NCI-H187 (cell line): ENCODE measurements around the gene IFRD2.

ENCODE experiments used
- DNase-seq, 2 experiments: peaks; one replicate each; lab custom pipeline; 2025; lab: John Stamatoyannopoulos, UW

IFRD2 gene

DNA sequence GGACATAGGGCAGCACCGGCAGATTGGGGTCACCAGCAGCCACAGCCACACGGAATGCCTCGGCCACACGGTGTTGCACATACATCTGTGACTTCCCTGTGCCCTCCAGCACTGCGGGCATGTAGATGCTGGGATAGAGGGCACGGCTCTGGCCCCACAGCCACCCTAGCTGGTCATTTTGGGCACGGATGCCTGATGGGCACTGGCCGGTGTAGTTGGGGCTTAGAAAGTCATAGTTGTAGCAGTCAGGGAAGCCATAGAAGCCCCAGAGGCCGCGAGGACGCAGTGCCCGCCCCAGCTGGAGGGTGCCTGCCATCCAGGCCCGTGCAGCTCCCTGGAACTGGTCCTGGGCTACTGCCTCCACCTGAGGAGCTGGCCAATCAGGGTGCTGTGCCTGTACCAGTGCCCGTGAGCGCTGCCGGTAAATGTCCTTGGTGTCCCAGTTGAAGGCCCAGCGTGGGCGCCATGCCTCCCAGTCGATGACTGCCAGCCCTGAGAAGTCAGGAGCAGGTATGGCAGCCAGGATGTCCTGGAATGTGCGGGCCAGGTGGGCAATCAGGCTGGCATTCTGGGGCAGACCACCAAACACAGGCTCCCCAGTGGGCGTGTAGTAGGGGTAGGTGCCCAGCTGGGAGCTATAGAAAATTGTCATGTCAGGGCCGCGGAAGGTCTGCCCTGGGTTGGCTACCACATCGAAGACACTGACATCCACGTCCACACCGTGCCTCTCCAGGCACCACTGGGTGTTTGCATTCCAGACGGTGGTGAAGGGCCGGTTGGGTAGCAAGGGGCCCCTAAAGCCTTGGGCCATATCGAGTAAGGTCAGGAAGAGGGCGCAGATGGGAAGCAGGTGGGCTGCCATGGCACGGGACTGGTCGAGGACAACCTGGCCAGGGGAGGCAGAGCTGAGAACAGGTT is 10.1 kb upstream of the IFRD2 start:
- DNase-seq, result no peak

DNA sequence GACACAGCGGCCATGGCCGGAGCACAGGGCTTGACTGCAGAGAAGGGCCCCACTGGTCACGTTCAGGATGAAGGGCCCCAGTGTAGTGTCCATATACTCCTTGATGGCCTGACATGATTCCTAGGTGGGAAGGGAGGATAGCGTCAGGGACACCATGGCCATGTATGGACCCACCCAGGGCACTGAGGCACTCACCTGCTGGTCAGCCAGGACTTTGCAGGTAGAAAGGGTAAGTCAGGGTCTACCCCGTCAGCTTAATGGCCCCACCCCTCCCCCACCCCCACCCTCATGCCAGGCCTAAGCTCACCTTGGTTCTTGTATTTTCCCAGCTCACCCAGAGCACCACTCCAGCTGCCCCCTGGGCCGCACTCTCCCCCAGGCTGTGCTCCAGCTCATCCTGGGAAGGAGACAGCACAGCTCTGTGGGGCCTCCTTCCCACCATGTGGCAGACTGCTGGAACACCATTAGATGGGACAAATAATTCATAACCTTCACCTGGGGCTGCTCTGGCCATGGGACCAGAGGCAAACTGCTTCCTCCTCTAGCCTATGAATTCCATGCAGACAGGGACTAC is 8.5 kb upstream of the IFRD2 start:
- DNase-seq, result no peak

DNA sequence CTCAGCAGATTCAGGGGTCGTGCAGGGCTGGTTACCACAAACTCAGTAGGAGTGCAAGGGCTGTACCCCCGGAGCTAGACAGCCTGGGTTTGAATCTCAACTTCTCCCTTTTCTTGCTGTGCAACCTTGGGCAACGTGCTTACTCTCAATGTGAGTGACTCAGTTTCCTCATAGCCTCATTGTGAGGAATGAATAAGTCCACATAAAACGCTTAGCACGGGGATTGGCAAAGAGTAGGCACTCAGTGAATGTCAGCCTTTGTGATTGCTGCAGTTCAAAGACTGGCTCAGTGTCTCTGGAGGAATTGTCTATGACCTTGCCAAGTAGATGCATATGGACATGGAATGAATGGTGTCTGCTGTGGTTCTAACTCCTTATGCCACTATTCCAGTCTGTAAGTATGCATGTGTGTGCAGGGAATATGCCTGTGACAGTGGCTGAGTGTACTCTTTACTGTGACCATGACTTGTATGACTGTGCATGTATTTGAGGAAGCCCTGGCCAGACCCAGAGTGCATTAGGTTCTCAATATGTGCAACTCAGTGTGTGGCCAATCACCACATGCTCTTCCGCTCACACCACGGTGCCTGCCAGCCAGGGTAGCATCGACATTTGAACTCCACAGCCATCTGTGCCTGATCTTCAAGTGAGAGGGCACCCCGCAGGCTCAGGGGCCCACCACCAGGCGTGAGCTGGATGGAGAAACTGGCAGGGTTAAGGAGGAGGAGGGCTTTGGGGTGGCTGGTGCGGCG is 7.9 kb upstream of the IFRD2 start:
- no peak for DNase-seq

DNA sequence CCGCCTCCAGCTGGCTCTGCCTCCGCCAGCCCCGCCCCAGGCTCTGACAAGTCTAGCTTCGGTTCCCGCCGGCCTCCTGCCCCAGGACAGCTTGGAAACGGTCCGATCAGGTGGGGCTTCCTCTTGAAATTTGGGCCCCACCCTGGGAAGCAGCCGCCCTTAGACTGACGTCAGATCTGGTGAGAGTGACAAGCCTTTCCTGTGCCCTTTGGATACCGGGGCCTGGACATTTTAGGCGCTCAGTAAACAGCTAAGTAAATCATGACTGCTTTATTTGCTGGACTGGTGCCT is 7.4 kb upstream of the IFRD2 start:
- DNase-seq, result no peak

DNA sequence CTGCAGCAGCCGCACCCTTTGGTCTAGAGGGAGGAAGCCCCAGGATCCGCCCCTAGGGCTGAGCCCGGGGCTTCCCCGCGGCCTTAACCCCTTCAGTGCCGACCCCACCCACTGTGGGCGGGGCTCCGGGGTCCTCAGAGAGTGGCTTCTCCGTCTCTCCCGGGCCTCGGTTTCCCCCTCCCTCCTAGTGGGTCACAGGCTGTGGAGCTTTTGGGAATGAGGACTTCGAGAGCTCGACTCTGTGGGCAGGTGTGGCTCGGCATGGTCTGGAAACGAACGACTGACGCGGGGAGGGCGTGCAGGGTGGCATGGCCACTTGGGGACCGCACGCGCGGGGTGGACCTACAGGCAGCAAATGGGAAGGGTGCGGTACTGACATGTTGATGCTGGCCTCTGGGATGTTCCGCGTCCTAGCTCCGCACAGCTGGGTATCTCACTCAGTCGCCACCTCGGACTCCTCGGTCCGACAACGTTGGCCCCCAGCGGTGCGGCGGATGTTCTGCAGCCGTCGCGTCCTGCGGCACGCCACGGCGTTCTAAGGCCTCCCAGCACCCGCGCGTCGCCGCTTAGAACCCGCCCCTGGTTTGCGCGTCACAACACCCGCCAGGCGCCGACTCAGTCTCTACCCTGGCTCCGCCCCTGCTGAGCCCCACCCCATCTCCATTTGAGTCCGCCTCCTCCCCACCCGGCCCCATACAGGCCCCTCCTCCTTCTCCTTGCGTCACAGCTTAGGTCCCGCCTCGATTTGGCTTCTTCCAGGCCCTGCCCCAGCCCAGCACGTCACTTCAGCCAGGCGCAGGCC is 6.8 kb upstream of the IFRD2 start, which contains the start of the genes HYAL3 and NAA80:
TSS of gene HYAL3 (minus strand) at position 570 of the 802 bp plus-strand sequence. CDS start 3,803 bp downstream, outside the sequence.
TSS of gene NAA80 (minus strand) at position 570 of the 802 bp plus-strand sequence. CDS start 1,942 bp downstream, outside the sequence.
- DNase-seq, result peak; percentile 87 to 93

DNA sequence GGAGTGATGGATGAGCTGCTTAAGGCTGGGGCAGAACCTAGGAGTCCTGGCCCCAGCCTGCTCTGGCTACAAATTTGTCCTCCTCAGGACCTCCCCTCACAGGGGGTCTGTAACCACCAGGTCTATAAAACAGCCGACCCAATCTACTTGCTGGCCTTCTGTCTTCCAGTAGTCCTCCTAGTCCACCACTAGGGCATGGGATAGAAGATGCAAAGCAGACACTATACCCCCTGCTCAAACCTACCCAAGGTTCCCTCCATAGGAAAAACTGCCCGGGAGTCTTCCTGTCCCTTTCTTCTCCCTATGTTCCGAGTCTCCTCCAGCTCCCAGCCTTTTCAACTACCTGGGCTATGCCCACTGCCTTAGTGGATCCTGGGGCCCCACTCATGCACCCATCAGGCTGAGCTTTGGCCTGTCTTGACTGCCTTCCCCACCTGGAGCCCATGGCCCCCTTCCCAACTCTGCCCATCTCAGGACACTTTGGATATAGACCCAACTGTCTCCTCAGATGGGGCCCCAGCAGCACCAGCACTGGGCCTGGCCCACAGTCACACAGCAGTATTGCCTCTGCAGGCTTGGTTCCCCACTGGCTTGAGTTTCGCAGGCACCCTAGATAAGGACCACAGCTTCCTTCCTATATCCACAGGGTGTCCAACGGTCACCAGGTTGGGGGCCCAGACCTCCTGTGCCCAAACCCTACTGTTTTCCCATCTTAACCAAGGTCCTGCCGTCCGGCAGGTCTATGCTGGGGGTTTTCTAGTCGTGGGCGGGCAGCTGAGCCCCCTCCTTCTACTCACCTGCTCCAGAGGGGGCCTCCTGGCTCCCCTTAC is 5.9 kb upstream of the IFRD2 start:
- no peak for DNase-seq

DNA sequence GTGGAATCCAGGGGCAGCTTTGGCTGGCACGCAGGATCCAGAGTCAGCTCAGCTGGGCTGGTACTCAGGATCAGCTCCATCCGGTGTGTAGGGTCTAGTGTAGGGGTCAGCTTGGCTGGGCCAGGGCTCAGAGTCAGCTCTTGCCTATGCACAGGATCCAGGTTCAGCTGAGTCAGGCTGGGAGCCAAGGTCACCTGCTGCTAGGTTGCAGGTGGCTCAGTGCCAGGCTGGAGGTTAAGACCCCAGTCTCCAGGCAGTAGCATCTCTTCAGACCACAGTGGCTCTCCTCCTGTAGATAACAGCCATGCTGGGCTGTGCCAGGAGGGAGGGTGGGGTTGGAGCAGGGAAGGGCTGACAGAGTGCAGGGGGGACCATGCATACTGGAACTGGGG is 5.2 kb upstream of the IFRD2 start:
- DNase-seq, result no peak

DNA sequence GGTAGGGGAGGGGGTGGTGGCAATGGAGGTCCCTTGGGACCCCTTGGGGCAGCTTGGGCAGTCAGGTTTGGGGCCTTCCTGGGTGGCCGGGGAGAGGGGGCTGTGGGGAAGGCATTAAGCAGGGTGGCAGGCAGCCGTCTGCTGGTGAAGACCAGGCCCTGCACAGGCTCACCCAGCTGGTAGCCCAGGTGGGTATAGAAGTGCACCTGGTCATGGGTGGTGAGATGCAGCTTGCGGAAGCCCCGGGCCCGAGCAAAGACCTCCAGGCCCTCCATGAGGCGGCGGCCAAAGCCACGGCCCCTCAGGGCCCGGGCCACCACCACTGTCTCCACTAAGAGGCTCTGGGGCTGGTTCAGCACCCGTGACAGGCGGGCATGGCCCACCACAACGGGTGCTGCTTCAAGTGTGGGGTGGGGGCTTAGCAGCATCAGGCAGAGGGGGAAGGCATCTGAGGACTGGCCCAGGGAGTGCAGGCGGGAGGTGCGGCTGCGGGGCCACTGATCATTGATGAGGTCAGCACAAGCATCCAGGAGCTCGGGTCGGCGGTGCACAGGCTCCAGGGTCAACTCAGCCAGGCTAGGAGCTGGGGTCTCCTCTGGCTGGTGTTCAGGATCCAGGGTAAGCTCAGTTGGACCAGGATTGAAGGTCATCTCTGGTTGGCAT is 4.6 kb upstream of the IFRD2 start:
- no peak for DNase-seq

DNA sequence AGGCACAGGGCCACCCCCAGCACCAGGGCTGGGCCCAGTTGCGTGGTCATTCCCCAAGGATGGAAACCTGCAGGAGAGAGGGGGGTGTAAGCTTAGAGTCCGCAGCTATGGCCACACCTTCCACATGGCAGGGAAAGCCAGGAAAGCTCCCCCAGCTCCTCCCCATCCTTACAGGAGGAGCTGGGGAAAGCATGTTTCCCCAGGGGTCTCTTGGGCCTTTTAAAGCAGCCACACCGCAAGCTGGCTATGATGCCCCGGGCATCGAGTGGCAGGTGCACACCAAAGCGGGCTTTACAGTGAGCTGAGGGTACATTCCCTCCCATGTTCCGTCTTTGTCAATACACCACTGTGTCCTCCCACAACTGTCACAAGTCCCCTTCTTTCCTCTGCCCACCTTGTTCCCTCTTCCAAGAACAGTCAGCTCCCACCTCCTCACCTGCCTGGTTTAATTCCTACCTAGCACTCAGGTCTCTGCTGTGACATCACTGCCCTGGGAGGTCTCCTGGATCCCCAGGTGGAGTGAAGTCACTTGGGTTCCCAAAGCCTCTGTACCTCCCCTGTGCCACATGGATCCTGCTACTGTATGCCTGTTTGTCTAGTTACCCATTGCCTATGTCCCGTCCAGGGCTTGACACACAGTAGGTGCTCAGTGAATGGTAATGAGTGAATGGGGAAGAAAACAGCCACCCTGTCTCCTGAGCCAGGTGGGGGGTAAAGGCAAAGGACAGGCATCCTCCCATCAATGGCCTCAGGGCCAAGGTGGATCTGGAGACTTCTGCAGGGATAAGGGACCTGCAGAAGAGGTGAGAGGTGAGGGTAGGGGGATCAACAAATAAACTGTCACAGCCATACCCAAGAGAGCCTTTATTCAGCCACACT is 3.6 kb upstream of the IFRD2 start:
- DNase-seq, result no peak

DNA sequence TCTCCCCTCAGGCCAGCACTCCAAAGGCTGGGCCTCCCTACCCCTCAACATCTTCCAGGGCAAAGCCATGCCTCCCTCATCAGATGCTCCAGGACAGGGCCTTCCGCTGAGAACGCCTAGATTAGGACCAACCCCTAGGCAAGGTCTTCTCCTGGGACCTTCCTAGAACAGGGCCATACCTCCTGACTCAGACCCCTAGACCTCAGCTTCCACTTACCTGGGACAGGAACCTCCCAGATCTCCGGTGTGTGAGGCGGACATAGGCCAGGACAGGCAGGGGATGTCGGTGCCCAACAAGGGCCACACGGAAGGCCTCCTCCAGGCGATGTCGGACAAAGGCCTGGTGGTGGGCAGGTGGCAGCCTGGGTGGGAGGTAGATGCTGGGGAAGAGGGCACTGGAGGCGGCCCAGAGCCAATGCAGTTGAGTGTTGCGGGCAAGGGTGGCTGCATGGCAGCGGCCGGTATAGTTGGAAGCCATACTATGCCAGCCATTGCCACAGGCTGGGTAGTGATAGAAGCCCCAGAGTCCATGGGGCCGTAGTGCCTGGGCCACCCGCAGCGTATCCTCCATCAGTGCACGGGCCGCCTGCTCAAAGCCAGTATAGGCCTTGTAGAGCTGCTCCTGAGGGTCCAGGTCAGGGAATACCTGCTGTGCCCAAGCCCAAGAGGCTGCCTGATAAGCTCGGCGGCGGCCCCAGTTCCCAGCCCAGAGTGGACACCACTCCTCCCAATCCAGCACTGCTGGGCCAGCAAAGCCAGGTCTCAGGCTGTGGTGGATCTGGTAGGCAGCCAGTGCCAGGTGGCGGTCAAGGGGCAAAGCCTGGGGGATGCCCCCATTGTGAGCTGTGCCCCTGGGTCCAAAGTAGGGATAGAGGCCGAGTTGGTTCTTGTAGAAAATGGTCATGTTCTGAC is 2.5 kb upstream of the IFRD2 start:
- no peak for DNase-seq

DNA sequence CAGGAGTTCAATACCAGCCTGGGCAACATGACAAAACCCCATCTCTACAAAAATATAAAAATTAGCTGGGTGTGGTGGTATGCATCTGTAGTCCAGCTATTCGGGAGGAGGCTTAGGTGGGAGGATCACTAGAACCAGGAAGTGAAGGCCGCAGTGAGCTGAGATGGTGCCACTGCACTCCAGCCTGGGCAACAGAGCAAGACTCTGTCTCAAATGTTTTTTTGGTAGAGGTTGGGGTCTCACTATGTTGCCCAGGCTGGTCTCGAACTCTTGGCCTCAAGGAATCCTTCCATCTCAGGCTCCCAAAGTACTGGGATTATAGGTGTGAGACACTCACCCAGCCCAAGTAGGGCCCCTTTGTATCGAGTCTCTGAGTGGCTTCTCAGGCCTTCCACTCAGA is 1.9 kb upstream of the IFRD2 start:
- DNase-seq, result no peak

DNA sequence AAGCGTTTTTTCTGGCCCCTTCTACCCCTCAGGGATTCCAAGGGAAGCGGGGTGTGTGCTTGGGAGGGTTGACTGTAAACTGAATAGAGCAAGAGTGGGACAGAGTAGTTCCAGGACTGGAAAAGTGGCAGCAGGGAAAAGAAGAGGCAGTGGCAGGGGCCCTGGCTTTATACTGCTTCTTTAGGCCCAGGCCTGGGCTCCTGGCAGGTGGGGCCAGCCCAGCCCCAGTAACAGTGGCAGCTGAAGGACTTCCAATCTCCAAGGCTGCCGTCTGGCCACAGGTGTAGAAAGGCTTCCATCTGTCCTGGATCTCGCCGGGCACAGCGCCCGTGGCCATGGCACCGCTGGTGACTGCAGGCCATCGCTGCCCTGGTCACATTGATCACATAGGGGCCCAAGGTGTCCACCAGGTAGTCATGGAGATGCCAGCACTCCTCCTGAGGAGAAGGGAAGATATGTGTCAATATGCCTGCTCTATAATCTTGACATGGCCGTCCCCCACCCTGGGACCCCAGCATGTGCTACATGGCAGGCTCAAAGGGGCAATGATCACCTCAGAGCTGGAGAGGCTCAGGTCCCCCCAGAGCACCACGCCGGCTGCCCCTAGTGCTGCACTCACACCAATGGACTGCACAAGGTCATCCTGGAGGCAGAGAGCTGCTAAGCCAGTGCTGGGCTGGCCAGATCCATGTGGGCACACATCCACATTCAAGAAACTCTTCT is 1.0 kb upstream of the IFRD2 start:
- no peak for DNase-seq

DNA sequence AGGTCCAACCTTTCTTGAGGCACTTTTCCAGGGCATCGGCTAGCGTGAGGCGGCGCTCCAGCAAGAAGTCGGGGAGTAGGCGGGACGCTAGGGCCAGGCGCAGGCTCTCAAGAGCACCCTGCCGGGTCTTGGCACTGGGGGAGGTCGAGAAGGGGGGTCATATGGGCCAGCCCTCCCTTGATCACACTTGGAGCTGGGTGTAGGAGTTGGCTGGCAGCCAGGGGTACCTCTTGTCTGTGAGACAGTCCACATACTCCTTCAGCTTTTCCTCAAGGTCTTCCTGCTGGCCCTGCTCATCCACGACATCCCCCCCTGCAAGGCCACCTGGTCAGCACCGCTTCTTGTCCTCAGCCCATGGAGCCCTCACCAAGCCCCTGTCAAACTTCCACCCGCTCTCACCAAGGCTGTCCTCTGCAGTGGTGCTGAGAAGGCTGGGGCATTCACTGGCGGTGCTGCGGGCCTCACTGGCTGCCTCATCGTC is 2.0 kb downstream of the IFRD2 start:
- no peak for DNase-seq

DNA sequence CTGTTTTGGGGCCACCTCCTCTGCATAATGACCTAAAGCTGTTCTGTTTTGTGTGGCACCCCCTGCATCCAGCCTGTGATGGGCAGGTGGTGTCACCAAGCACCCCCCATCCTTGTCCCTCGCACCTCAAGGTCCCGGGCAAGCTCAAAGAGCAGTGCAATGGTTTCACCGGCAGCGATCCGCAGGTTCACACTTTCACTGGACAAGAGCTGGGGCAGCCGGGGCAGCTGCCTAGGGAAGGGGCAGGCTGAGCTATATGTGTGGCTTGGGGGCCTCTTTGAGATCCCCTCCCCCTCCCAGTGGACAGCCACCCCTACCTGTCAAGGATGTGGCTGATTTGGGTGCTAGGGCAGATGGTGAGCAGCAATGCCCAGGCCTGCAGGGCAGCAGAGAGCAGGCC is 3.1 kb downstream of the IFRD2 start:
- no peak for DNase-seq

DNA sequence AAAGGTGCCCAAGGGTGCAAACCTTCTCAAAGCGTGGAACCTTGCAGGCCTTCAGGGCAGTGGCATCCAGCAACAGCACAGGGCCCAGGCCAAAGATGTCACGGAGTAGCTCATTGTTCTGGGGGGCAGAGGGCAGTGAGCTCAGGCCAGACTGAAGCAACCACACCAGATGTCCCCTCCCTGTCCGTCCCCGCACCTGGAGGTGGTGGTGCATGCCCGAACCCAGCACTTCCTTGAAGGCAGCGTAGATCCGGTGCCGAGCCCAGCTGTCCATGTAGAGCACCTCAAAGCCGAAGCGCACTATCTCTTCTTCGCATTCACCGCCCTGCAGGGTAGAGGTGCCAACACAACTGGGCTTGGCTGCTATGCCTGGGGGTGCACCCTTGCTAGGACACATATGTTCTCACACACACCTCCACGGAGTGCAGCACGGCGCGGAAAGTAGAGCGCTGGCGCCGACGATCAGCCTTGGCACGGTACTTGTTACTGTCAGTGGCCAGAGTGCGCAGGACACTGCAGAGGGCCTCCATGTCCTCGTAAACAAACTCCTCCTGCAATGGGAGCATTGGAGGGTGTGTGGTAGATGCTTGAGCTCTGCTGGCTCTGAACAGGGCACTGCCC is 3.7 kb downstream of the IFRD2 start:
- no peak for DNase-seq

DNA sequence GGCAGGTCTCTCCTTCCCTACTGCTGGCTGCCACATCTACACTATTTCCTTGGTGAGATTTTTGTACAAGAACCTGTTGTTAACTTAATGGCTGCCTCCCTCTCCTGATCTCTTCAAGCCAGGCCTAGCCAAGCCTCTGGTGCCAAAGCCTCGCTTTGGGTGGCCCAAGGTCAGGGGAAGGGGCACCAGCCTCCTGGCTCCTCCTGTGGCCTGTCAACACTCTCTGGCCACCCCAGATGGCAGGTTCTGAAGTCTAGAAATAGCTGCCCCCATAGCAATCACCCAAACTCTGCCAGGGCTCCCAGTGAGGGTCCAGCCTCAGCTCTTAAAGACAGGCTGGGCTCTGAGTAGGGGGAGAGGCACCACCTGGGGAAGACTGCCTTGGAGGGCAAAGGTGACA is 5.0 kb downstream of the IFRD2 start:
- no peak for DNase-seq
